Thymus (tissue), 11 donors: ENCODE results near the gene GRIK4. TPM values are rescaled to one million over a fixed set of nuclear protein-coding genes. Genes with fewer than 3 reads are reported as not detected.

ENCODE experiments used
- DNase-seq, 9 donors: peaks; one replicate each; pipeline ENCODE4 v3.0.0-alpha.2; 2013; ENCODE audit warnings: low spot score in 9 of 9, low read depth in 6 of 9, missing footprints in 1 of 9
- H3K27ac ChIP-seq, 2 donors: one replicate each; pipeline ENCODE4 v1.5.1; 2013; ENCODE audit warnings: control low read depth in 1 of 2, low read depth in 1 of 2, low read length in 1 of 2, mild to moderate bottlenecking in 1 of 2, moderate library complexity in 1 of 2
- H3K27me3 ChIP-seq, 2 donors: one replicate each; pipeline ENCODE4 v1.5.1; 2013; ENCODE audit warnings: low read length in 1 of 2; ENCODE audit not compliant: control insufficient read depth in 2 of 2, insufficient read depth in 1 of 2
- H3K36me3 ChIP-seq, 2 donors: one replicate each; pipeline ENCODE4 v1.5.1; 2013; ENCODE audit warnings: low read length in 1 of 2, mild to moderate bottlenecking in 1 of 2, moderate library complexity in 1 of 2; ENCODE audit not compliant: control insufficient read depth in 2 of 2, insufficient read depth in 2 of 2
- H3K4me1 ChIP-seq, 2 donors: one replicate each; pipeline ENCODE4 v1.5.1; 2013; ENCODE audit warnings: low read length in 2 of 2; ENCODE audit not compliant: control insufficient read depth in 2 of 2, insufficient read depth in 2 of 2
- H3K4me3 ChIP-seq, 2 donors: one replicate each; pipeline ENCODE4 v1.5.1; 2013; ENCODE audit warnings: low read length in 2 of 2, control low read depth in 1 of 2, mild to moderate bottlenecking in 1 of 2
- H3K9me3 ChIP-seq, 2 donors: one replicate each; pipeline ENCODE4 v1.5.1; 2013; ENCODE audit warnings: low read length in 1 of 2, mild to moderate bottlenecking in 1 of 2; ENCODE audit not compliant: control insufficient read depth in 2 of 2, insufficient read depth in 1 of 2
- WGBS: extraction: QIAGEN DNeasy Blood & Tissue Kit; methylation state at CpG from one replicate; pipeline ENCODE4 v1.1.7; 2013; 5-methylcytosine and 5-hydroxymethylcytosine counted together
- polyA plus RNA-seq: library from polyadenylated mRNA; stranded (reverse); fragments of 200-250 nt; gene quantifications from one replicate; pipeline ENCODE4 v1.2.3, GENCODE V29; 2013
- total RNA-seq: library from RNA; stranded (reverse); fragments of 120-200 nt; gene quantifications from one replicate; pipeline ENCODE4 v1.2.4, GENCODE V29; 2013
- donor health status: healthy.

The GRIK4 gene
- total and polyA plus RNA-seq, 2 donors, result 0.11 to 0.19 TPM

DNA sequence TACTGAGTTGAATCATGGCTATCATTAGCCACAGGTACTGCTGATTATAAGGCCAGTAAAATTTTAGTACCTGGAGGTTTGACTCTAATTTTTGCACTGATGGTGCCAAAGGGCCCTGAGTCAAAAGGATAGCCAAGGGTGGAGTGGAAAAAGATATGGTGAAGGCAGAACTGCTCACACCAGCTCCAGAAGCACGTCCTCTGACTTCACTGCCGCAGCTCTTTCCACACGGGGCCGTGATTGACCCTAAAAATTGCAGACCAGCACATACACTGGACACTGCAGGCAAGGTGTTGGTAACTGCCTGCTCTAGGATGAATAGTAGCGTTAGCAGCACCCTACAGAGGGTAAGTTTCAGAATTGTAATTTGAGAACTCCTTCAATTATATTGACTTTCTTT is 25.4 kb upstream of the GRIK4 start:
- DNase-seq, result no peak
- no peaks in the 10 kb centered on the region for H3K36me3 ChIP-seq
- 95% methylated on average over 5 of the region's 5 CpGs for WGBS

DNA sequence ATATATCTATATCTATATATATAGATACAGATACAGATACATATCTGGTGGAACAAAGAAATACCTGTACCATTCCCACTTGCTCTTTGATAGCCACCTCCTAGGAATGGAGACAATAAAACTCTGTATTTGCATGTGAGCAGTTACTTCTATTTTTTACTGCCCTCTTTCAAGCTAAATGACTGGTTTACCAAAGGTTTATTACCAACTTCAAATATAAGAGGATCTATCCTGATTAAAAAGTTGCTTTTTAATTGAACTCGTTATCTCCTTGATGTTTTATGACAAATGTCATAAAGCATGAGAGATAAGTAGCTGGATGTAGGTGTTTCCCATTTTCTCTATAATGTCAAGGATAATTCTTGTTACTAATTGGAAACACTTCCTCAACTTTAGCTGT is 21.7 kb upstream of the GRIK4 start:
- Histone ChIP-seq H3K9me3 (no peaks in the 10 kb centered on the region), H3K4me3 (no peak overlapping the region), H3K36me3 (no peaks in the 10 kb centered on the region), H3K27ac (no peak overlapping the region), H3K4me1 (no peaks in the 10 kb centered on the region), H3K27me3 (no peaks in the 10 kb centered on the region)
- WGBS, result 95% methylated on average over 1 of the region's 1 CpG
- no peak for DNase-seq

More for the DNA sequence above, 25.4 kb upstream of the GRIK4 start:
- Histone ChIP-seq H3K27ac (no peak overlapping the region), H3K9me3 (no peaks in the 10 kb centered on the region), H3K4me1 (no peaks in the 10 kb centered on the region), H3K4me3 (no peak overlapping the region), H3K27me3 (no peaks in the 10 kb centered on the region)

DNA sequence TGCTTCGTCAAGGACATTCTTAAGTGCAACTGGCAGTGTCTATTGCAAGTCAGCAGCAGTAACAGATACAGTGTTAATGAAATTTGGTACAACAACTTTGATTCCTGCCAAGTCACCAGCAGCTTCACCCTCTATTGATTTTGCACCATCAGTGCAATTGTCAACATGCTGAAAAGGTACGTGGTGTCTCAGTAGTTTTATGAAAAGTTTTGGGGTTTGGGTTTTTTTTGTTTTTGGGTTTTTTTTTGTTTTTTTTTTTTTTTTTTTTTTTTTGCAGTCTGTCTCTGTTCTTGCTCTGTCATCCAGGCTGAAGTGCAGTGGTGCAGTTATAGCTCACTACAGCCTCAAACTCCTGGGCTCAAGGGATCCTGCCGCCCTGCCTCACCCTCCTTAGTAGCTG is 19.1 kb upstream of the GRIK4 start:
- no peaks in the 10 kb centered on the region for H3K4me1 ChIP-seq
- H3K9me3 ChIP-seq, result no peaks in the 10 kb centered on the region
- no peak overlapping the region for H3K4me3 ChIP-seq
- 63% methylated on average over 3 of the region's 3 CpGs for WGBS
- no peak overlapping the region for H3K27ac ChIP-seq
- no peaks in the 10 kb centered on the region for H3K27me3 ChIP-seq
- DNase-seq, result no peak
- H3K36me3 ChIP-seq, result no peaks in the 10 kb centered on the region

GRCh38 chr11:120494595-120494994 is 17.0 kb upstream of the GRIK4 start:
- Histone ChIP-seq H3K27me3 (no peaks in the 10 kb centered on the region), H3K4me1 (no peaks in the 10 kb centered on the region), H3K4me3 (no peak overlapping the region), H3K9me3 (no peaks in the 10 kb centered on the region), H3K36me3 (no peaks in the 10 kb centered on the region), H3K27ac (no peak overlapping the region)
- DNase-seq, result no peak
- WGBS, result 57% methylated on average over 2 of the region's 2 CpGs

DNA sequence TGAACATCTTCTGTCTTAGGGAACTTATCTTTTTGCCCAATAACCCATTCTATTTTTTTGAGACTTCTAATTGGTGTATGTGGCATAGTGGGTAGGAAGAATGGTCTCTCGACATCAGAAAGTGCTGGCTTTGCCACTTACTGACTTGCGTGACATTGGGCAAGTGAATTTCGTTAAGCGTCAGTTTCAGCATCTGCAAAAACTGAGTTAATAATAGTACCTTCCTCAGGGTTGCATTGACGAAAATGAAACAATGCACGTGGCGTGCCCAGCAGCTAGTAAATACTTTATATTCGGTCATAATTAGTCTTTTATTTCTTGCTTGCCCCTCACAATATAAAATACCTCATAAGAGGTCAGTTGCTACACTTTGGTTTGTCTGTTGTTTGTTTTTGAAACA is 12.5 kb upstream of the GRIK4 start:
- no peak for DNase-seq
- WGBS, result 95% methylated on average over 8 of the region's 8 CpGs
- no peak overlapping the region for H3K4me3 ChIP-seq
- H3K27me3 ChIP-seq, result no peaks in the 10 kb centered on the region
- no peaks in the 10 kb centered on the region for H3K36me3 ChIP-seq
- H3K27ac ChIP-seq, result no peak overlapping the region
- no peaks in the 10 kb centered on the region for H3K4me1 ChIP-seq
- H3K9me3 ChIP-seq, result no peaks in the 10 kb centered on the region

DNA sequence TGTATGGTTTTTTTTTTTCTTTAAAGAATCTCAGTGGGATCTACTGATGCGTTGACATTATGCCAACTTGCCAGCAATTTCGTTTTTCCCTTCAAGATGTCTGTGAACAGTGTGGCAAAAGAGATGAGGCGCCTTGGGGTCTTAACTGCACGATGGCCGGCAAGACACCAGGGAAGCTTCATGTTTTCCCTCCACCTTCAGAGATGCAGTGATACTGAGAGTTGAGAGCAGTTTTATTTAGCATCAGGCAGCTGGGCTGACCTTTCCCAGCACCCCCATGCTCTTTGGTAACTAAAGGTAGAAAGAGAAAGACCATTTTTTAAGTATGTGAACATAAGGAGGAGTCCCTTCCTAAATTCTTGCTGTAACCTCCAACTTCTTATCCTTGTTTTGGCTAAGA is 11.7 kb upstream of the GRIK4 start:
- no peaks in the 10 kb centered on the region for H3K9me3 ChIP-seq
- H3K36me3 ChIP-seq, result no peaks in the 10 kb centered on the region
- WGBS, result 78% methylated on average over 5 of the region's 5 CpGs
- DNase-seq, result no peak
- no peaks in the 10 kb centered on the region for H3K27me3 ChIP-seq
- no peak overlapping the region for H3K4me3 ChIP-seq
- no peaks in the 10 kb centered on the region for H3K4me1 ChIP-seq
- H3K27ac ChIP-seq, result no peak overlapping the region

- no peak for DNase-seq
- Histone ChIP-seq H3K4me3 (no peak overlapping the region), H3K27me3 (peaks cover 0 to 2% of the 10 kb centered on the region in 2 donors), H3K36me3 (no peaks in the 10 kb centered on the region), H3K27ac (no peak overlapping the region), H3K4me1 (no peaks in the 10 kb centered on the region), H3K9me3 (no peaks in the 10 kb centered on the region)
- 61% methylated on average over 14 of the region's 14 CpGs for WGBS
These were observed 11.0 kb upstream of the GRIK4 start for GRCh38 chr11:120500414-120501071.

DNA sequence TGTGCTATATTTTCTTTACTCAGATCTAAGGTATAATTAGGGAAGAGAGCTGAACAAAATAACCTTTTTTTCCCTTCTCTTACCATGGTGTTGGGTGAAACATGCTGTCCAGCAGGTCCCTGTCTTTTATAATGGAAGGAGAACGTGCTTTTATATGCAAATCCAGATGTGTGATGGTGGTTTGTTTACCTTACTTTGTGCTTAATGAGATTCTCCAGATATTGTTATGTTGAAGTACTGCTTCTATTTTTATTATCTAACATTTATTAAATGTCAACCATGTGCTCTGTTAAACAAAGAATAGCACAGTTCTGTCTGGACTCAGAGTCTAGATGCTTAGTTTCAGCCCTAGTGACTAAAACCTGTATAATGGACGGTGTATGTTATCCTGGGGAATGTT is 10.1 kb upstream of the GRIK4 start:
- WGBS, result 50% methylated on average over 2 of the region's 2 CpGs
- DNase-seq, result no peak
- H3K4me3 ChIP-seq, result no peak overlapping the region
- no peak overlapping the region for H3K27ac ChIP-seq
- H3K4me1 ChIP-seq, result no peaks in the 10 kb centered on the region
- H3K36me3 ChIP-seq, result no peaks in the 10 kb centered on the region
- H3K9me3 ChIP-seq, result no peaks in the 10 kb centered on the region
- H3K27me3 ChIP-seq, result peaks cover 0 to 2% of the 10 kb centered on the region in 2 donors

DNA sequence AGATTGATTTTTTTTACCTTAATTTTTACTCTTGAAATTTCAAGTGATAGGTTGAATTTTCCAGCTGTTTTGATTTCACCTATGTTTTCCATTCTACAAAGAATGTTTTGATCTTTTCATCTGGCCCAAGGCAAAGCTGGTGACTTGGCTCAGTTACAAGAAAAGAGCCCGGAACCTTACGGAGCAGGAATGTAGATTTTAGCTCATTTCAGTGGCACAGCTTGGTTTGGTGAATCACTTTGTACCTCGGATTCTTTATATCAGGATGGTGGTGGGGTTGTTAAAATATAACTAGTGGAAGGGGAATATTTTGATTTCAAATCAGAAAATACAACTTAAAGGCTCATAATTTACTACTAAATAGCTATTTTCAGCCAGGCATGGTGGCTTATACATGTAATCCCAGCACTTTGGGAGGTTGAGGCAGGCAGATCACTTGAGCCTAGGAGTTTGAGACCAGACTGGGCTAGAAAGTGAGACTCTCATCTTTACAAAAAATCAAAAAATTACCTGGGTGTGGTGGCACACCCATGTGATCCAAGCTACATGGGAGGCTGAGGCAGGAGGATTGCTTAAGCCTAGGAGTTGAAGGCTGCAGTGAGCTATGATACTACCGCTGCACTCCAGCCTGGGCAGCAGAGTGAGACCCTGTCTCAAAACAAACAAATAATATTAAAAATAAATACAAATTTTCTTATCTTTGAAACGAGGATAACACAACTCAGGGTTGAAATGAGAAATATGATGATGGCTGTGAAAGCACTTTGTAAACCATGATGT is 9.4 kb upstream of the GRIK4 start:
- H3K9me3 ChIP-seq, result no peaks in the 10 kb centered on the region
- H3K4me1 ChIP-seq, result no peaks in the 10 kb centered on the region
- H3K27me3 ChIP-seq, result peaks cover 0 to 2% of the 10 kb centered on the region in 2 donors
- H3K4me3 ChIP-seq, result no peak overlapping the region
- H3K36me3 ChIP-seq, result no peaks in the 10 kb centered on the region
- DNase-seq, result no peak
- WGBS, result 88% methylated on average over 5 of the region's 5 CpGs
- H3K27ac ChIP-seq, result no peak overlapping the region
